GM12891 (cell line): Measurements from ENCODE around the gene TRDN.
"Not testable (repeated sequence)": the region's sequence is repeated elsewhere in the genome, so short reads cannot be mapped to it uniquely, and the experiment has no call there.

Source experiments
- DNase-seq: peaks from one replicate; pipeline ENCODE4 v3.0.0; 2011; ENCODE audit warnings: low spot score; ENCODE audit not compliant: insufficient read length
- FAIRE-seq: peaks from 2 replicates; lab custom pipeline; 2011; peaks lifted over from hg19 to GRCh38; lab: Jason Lieb, UNC
- PAX5 ChIP-seq: IDR thresholded peaks from 2 replicates; pipeline ENCODE4 v1.6.1; 2011; ENCODE audit warnings: low read length, moderate library complexity, mild to moderate bottlenecking; ENCODE audit not compliant: insufficient read depth, severe bottlenecking
- POLR2A ChIP-seq: IDR thresholded peaks from 2 replicates; pipeline ENCODE4 v1.6.1; 2011; ENCODE audit warnings: low read depth, low read length, control low read depth
- POLR2AphosphoS5 ChIP-seq: IDR thresholded peaks from 2 replicates; pipeline ENCODE4 v1.6.1; 2011; ENCODE audit warnings: low read depth, low read length, control low read depth
- POU2F2 ChIP-seq: IDR thresholded peaks from 2 replicates; pipeline ENCODE4 v1.6.1; 2011; ENCODE audit warnings: low read depth, mild to moderate bottlenecking, control low read depth, low read length, moderate library complexity
- SPI1 ChIP-seq: IDR thresholded peaks from 2 replicates; pipeline ENCODE4 v1.6.1; 2011; ENCODE audit warnings: low read depth, low read length, control low read depth
- TAF1 ChIP-seq: IDR thresholded peaks from 2 replicates; pipeline ENCODE4 v1.6.1; 2011; ENCODE audit warnings: low read depth, low read length, control low read depth

TRDN gene

GRCh38 chr6:123575188-123575587, 61.6 kb downstream of the TRDN start:
- DNase-seq (no peak), FAIRE-seq (no peak)
- TF ChIP-seq SPI1 (no peak), POLR2AphosphoS5 (no peak), POLR2A (no peak), POU2F2 (no peak), PAX5 (no peak), TAF1 (no peak)

- TF ChIP-seq POLR2A = no peak
- no peak for TF ChIP-seq POU2F2
- TF ChIP-seq PAX5 = no peak
- no peak for TF ChIP-seq SPI1
- TF ChIP-seq TAF1 = no peak
- TF ChIP-seq POLR2AphosphoS5 = no peak
- FAIRE-seq (no peak), DNase-seq (no peak)
These were observed 65.7 kb downstream of the TRDN start for GRCh38 chr6:123570813-123571684.

- DNase-seq = no peak
- no peak for FAIRE-seq
- TF ChIP-seq PAX5 (no peak), TAF1 (no peak), POLR2AphosphoS5 (no peak), SPI1 (no peak), POLR2A (no peak), POU2F2 (no peak)
These were observed 67.2 kb downstream of the TRDN start for GRCh38 chr6:123569575-123569974.

GRCh38 chr6:123565529-123565928, 71.2 kb downstream of the TRDN start:
- no peak for DNase-seq
- TF ChIP-seq POLR2A (no peak), PAX5 (no peak), POU2F2 (no peak), TAF1 (no peak), SPI1 (no peak), POLR2AphosphoS5 (no peak)
- FAIRE-seq = no peak

GRCh38 chr6:123564361-123564760, 72.4 kb downstream of the TRDN start:
- no peak for TF ChIP-seq POLR2A
- no peak for TF ChIP-seq TAF1
- TF ChIP-seq POLR2AphosphoS5 = no peak
- TF ChIP-seq SPI1 = no peak
- no peak for TF ChIP-seq POU2F2
- no peak for TF ChIP-seq PAX5
- FAIRE-seq = no peak
- DNase-seq = no peak

DNA sequence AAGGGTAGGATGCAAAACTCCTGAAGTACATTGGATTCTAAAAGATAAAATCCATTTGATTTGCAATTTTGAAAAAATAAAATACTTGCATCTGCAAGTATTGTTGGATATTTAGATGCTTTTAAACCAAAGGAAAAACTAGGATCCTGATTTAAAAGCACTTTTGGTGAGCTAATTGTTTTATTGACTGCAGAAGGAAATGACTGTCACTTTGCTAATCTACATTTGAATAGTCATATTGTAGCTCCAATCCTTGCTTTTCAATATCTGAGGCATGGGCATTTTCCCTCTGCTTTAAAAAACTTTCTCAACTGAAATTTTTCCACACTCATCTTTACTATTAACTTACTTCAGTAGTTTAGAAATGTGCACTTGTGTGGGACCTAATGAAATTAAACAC, 74.1 kb downstream of the TRDN start:
- DNase-seq = no peak
- FAIRE-seq = no peak
- no peak for TF ChIP-seq SPI1

DNA sequence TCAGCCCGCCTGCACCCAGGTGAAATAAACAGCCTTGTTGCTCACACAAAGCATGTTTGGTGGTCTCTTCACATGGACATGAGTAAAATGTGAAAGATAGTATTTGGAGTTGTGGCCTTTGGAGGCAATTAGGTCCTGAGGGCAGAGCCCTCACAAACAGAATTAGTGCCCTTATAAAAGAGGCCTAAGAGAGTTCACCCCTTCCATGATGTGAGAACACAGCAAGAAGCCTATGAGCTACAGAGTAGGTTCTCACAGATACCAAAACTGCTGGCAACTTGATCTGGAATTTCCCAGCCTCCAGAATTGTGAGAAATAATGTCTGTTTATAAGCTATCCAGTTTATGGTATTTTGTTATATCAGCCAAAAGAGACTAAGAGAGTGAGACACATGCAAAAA, 74.5 kb downstream of the TRDN start:
- FAIRE-seq = no peak
- no peak for TF ChIP-seq POLR2AphosphoS5
- TF ChIP-seq TAF1 = no peak
- TF ChIP-seq SPI1 = no peak
- no peak for TF ChIP-seq POLR2A
- no peak for TF ChIP-seq POU2F2
- no peak for TF ChIP-seq PAX5

GRCh38 chr6:123559816-123560215, 76.9 kb downstream of the TRDN start:
- not testable (repeated sequence) for FAIRE-seq, DNase-seq

More for the DNA sequence above, 74.5 kb downstream of the TRDN start:
- DNase-seq = no peak

DNA sequence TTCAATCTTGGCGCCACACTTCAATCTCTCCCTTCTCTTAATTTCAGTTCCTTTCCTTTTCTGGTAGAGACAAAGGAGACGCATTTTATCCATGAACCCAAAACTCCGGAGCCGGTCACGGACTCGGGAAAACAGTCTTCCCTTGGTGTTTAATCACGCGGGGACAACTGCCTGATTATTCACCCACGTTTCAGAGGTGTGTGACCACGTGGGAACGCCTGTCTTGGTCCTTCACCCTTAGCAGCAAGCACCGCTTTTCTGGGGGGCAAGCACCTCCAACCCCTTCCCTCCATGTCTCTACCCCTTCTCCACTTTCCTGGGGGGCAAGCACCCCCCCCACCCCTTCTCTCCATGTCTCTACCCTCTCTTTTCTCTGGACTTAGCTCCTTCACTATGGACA, 79.3 kb downstream of the TRDN start:
- FAIRE-seq, DNase-seq: not testable (repeated sequence)

GRCh38 chr6:123551939-123552707, 84.6 kb downstream of the TRDN start:
- no peak for FAIRE-seq
- no peak for DNase-seq
- TF ChIP-seq PAX5 (no peak), SPI1 (no peak), POU2F2 (no peak)

DNA sequence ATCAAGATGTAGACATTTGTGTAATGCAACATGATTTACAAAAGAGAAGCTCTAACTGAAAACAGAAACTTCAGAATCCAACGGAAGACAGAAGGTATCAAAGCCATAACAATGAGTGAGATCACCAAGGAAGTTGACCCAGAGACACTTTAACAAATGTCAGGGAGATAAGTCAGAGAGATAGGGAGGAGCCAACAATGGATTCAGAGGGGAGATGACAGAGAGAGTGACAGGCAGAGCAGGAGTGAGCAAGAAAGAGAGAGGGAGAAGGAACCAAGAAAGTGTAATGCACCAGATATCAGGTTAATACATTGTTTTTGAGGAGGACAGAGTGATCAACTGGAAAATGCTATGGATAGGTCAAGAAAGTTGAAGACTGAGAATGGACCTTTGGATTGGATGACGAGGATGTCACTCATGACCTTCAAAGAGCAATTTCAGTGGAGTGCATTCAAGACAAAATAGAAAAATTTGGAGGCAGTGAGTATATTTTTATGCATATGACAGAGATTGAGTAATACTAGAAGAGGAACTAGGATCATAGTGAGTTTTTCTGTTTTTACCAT, 86.6 kb downstream of the TRDN start:
- TF ChIP-seq POLR2A = no peak
- no peak for TF ChIP-seq TAF1
- TF ChIP-seq PAX5 = no peak
- no peak for TF ChIP-seq SPI1
- no peak for TF ChIP-seq POLR2AphosphoS5
- no peak for TF ChIP-seq POU2F2
- FAIRE-seq (no peak), DNase-seq (no peak)
